Activated CD4-positive, alpha-beta T cell treated with anti-CD3 and anti-CD28 coated beads for 4 hours (primary cell): ENCODE measurements around the gene ZNF521.

ENCODE experiments used
- DNase-seq, 2 donors: peaks; one replicate each; pipeline ENCODE4 v3.0.0-alpha.2; 2020

The ZNF521 gene

DNA sequence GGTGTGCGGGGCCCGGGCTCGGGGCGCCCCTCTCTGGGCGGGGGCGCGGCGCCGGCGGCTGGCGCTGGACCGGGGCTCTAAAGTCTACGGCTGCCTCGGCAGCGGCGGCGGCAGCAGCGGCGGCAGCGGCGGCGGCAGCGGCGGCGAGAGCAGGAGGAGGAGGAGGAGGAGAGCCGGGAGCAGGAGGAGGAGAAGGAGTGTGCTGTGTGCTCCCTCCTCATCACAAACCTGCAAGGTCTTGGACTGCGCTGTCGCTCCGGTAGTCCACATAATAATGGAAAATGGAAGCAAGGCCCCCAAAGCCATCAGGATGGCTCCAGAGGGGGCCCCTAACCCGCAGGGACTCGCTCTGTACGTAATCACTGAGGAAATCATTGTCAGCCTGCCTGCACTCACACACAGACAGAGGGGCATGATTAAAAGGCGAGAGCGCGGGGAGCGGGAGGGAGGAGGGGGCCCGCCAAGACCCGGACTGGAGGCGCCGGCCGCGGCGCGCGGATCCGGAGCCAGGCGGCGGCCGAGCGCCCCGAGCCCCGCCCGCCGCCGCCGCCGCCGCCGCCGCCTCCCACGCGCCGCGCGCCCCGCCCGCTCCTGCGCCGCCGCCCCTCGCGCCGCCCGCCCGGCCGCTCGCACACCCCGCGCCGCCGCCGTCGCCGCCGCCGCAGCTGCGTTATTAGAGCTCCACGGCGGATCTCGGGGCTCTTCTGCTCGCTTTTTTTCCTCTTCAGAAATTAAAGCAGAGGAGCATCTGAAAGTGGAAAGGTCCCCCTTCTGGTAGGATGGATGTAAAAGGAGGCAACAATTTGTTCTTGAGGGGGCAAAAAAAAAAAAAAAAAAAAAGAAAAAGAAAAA lies at the start of gene ZNF521:
Gene ZNF521 (minus strand): TSS at position 390 of the 852 bp plus-strand sequence. CDS start 1,220 bp downstream, outside the sequence.
- DNase-seq = peak; percentile 11 to 20

DNA sequence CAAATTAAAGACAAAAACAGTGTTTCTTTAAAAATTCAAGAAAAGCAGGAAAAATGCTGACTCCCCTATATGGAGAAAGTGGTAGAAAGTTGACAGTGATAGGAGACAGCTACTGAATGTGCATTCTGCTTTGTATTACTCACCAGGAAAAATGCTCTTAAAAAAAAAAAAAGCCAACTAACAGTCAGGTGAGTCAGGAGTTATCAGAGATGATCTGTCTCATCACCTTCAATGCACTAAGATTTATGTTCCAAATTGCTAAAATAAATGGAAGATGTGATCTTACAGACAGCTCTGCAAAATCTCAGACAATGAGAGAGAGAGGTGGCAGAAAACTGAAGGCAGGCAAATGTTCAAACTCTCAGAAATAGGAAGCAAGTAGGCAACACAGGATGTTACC lies 47.6 kb upstream of the ZNF521 start:
- DNase-seq = no peak

DNA sequence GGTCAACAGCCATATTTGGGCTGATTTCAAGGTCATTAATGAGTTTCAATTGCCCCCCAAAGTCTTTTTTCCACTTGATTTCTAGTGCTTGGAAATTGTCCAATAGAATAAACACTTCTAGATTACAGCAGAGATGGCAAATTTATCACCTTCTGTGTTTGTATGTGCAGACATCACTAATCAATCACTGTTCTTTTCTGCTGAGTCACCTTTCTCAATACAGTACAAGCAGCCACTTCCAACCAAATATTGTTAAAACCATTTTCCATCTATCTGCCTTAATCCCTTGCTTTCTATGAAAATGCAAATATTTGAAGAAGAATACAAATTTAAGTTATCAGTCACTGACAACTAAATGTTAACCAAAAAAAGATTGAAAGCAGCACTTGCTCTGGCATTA lies 40.2 kb upstream of the ZNF521 start:
- no peak for DNase-seq

GRCh38 chr18:25373432-25374179 lies 21.6 kb upstream of the ZNF521 start:
- DNase-seq = no peak

DNA sequence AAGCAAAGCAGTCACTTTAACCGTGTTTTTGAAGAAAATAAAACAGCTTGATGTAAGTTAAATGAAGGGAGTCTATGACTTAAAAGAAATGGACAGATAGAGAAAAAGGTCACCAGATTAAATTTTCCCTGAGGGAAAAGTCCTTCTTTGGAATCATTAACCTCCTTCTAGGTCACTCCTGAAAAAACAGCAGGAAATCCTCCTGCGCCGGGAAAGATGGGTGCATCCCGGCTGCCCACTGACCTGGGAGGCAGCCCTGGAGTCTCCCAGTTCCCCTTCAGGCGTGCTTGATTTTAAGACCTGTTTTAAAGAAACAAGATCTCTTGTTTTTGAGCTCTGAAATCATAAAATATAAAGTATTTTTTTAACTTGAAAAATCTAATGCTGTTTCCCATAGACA lies 18.4 kb upstream of the ZNF521 start:
- DNase-seq = no peak

- DNase-seq = no peak
Observed at GRCh38 chr18:25365242-25365641, 13.3 kb upstream of the ZNF521 start.

GRCh38 chr18:25364732-25365131 lies 12.8 kb upstream of the ZNF521 start:
- DNase-seq = no peak

DNA sequence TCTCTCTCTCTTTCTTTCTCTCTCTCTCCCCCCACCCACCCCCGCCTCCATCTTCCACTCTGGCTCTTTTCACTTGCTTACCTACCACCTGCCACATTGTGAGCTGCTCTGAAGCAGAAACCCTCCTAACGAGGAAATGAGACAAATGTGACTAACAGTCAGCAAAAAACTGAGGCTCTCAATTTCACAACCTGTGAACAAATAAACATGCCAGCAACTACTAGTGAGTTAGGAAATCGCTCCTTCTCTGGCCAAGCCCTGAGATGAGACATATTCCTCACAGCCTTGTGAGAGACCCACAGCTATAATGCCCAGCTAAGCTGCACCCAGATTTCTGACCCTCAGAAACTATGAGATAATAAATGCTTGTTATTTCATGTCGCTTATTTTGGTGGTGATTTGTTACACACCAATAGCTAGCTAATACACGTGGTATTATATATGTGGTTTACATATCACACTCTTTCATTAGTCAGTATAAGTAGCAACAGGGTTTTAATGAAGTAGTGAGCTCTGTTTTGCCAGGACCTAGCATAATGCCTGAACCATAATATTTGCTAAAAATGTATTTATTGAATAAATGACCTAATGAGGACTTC lies 8.4 kb upstream of the ZNF521 start:
- DNase-seq = no peak

DNA sequence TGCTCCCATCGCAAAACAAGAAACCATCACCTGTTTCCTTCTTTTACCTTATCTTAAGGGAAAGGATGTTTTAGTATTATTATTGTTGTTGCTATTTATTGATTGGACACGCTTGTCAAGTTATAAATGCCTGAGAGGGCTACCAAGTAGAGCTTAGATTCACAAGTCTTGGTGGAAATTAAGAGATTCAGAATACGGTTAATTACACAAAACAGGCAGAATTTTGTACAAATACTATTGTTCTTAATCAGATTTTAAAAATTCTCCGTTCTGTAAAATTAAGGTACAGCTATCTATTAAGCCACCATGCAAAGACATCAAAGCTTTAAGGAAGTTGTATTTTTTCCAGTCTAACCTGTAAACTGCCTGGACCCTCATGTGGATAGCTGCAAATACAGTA lies 1.1 kb upstream of the ZNF521 start:
- DNase-seq = no peak

DNA sequence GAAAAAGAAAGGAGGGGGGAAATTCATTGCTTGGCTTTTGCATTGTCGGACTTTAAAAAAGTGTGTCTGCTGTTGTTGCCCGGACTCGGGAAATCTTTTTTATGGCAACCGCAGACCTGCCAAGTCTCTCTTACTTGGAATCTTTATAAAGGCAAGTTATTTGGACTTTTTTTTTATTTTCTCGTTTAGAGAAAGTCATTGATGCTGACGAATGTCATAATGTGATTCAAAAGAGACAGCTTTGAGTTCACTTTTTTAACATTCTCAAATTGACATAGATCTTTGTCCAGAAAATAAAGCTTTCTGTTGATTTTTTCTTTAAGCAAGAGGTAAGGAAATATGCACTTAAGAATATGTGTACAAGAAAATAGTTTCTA lies 651 bp upstream of the ZNF521 start:
- DNase-seq = no peak

DNA sequence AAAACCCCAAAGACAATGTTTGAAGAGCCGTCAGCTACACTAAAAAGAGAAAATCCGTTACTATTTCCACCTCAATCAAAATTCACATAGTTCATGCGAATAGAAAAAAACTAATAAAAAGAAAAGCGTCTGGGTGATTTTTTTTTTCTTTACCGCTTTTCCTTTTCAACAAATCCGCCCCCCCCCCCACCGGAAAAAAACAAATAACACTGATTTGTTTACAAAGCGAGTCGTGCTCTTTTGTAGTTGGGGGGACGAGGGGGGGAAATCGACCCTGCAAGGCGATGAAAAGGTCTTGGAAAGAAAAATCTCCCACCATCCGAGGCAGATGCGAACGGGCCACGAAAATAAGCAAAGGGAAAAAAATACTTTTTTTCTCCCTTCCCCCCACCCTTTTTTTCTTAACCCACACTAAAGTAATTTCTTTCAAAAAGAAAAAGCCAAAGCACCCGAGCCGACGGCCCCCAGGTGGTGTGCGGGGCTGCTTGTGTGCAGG lies 638 bp downstream of the ZNF521 start:
- no peak for DNase-seq

GRCh38 chr18:25350489-25351251 lies 1.3 kb downstream of the ZNF521 start:
- peak in 1 of 2 donors; percentile 5 for DNase-seq

GRCh38 chr18:25349926-25350487 lies 2.0 kb downstream of the ZNF521 start:
- DNase-seq = no peak

DNA sequence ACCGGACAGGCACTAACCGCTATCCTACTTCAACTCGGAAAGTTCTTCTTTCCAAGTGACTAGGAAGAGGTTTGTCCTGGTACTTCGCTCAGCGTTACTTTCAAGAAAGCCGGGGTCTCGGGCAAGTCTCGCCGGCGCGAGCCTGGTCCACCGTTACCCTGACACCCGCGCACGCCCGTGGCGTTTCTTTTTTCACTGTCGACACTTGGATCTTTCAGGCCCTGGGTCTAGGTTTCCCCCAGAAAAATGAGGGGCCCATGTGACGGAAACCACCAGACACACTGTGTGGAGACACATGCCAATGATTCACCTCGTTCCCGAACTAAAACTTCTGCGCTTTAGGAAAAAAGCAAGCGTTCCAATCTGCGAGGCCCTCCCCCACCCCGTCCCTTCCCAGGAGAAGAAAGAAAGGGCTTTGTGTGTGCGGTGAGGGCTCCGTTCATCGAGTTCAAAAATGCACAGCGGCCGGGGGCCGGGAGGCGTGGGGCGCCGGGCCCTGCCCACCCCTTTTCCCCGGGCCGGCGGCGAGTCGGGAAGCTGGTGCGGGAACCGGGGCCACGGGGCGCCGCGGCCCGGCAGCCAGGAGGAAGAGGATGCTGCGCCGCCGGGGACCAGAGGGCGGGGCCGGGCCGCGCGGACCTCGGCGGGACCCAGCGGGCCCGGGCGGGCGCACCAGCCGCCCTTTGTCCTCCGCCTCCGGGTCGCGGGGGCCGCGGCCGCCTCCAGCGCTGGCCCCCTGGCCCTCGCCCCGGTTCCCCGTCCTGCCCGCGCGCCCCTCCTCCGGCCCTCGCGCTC lies 2.6 kb downstream of the ZNF521 start:
- DNase-seq = no peak

DNA sequence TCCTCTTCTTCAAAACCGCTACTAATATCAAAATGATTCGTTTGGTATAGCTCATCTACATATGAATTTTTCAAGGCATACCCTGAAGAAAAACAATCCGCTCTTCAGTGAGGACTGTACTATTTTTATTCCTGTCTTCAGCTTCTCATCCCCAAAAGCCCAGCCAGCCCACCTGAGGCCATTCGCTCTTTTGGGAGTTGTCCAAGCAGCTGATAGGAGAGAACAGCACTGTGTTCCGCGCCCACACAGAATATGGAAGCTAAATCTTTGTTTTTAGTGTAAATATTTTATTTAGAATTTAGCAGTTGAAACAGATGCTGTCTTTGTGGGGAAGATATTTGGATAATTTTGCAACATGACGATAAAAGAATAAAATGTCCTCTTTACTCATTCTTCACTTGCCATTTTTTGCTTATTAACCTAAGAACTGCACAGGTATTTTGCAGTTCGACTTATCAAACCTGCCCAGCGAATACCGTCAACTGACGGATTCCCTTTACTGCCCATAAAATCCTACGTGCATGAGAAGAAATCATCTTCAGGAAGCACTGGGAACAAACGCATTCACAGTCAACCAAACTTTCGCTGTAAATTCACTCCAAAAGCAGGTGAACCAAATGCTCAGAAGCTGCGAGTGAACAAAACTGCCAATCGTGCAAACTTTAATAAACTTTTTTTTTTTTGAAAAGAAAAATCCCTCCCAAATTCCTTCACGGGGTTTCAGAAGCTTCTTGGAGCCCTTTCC lies 3.4 kb downstream of the ZNF521 start:
- DNase-seq = no peak

DNA sequence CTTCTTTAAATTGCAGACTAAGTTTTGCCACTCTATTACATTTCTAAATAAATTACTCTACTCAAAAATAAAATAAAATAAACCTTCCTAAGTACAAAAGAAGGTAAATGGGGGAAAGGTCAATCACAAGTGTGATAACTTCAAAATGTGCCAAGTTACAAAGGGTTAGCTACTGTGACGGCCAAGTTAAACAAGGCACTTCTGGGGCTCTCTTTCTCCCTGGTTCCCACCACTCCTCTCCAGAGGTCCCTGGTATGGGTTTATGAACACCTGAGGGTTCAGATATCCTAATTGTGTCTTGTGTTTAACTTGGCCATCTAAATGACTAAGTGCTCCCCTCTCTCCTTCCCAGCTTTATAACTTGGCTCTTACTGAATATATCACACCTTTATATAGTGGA lies 5.4 kb downstream of the ZNF521 start:
- DNase-seq = no peak

GRCh38 chr18:25345081-25345866 lies 6.7 kb downstream of the ZNF521 start:
- DNase-seq = no peak

DNA sequence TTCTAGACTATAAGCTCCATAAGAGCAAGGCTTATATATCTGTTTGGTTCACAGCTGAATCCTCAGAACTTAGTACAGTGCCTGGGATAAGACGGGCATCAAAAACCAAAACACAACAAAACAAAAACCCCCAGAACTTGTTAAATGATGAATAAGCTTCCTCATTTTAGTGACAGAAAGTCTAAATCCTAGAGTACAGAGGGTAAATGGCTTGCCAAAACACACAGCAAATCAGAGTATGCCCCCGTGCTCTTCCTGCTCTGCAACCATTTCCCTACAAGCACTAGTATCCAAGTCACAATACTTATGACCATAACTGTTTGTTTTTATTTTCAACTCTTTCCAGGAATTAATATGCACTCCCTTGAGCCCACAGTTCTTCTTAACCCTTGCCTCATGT lies 10.1 kb downstream of the ZNF521 start:
- no peak for DNase-seq

DNA sequence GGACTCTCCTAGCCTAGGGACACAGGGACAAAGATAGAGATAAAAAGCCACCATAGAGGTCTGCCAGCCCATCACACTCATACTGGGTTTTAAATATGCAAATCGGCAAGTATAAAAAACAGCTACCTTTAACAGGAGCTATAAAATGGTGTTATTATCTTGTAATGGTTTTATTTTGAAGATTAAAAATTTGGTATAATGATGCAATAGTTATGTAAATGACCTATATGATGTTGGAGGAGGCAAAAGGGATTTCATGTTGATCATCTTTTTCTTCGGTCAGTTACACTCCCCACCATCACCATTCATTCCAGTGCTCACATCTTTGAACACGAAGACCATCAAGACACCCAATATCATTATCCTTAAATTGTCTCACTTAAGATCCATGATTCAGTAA lies 11.2 kb downstream of the ZNF521 start:
- DNase-seq = no peak

DNA sequence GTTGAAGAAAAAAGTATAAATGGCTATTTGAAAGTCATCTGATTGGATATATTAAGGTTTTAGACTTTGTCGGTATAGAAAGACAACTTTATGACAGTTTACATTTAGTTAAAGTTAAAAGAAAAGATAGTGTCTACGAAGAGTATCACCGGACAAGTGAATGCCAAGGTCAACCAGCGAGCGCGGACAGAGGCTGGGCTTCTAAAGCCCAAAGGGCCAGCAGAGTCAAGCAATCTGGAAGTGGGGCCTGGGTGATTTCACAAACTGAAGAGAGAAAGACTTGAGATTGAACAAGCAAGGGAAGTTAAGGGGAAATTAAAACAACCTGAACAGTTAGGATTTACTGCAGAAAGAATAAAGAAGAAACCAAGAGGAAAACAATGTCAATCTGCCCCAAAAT lies 16.3 kb downstream of the ZNF521 start:
- DNase-seq = no peak
